ENCODE measurements around the gene AKNA.
A peak's percentile ranks its signal among the peaks of the same experiment; 100 is the strongest.

Gene AKNA

DNA sequence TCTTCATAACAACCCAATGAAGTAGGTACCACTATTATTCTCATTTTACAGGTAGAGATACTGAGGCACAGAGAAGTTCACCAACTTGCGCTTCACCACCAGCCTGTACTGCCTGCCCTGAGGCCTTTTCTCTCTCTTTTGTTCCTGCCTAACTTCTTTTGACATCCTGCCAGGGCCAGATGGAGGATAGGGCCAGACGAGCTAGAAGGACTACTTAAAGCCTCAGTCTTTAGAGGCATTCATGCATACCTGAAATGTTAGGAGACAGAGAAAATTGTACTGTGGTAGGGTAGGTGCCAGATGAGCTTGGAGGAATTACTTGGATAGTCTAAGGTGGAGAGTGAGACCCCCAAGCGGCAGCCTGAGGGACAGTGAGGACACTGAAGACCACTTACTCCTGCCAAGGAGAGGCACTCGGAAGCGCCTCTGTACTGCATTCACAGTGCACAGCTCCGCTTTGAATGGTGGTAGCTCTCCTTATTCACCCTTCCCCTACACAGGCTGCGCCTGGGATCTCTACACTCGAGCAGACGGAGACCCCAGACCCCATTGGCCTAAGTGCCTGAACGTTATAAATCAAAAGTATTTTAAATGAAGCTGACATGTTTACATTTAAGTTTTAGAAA lies 71.1 kb downstream of the AKNA start:
- peak; percentile 93 to 96 for DNase-seq

DNA sequence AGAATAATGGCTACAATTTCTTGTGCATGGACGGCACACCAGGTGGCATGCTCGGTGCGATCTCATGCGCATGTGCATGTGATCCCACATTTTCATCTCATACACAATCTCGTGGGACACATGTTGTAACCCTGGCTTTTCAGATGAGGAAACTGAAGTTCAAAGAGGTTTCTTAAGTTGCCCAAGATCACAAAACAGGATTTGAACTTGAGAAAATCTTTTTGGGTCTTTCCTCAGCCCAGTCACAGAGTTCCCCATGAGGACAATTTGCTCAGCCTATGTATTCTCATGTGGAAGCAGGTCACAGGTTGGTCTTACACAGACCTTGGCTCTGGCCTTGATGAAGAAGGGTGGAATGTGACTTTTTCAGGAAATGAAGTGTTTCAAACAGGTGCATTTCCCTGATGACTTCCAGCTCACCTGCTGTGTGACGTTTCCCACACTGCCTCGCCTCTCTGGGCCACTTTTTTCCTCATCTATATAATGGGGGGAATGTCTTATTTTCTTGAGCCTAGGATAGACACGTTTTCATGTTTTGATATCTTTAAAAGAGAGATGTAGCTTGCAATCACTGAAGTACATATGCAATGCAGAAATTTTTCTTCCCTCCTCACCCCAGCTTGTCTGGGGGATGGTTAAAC lies 71.9 kb downstream of the AKNA start:
- DNase-seq, result no peak

DNA sequence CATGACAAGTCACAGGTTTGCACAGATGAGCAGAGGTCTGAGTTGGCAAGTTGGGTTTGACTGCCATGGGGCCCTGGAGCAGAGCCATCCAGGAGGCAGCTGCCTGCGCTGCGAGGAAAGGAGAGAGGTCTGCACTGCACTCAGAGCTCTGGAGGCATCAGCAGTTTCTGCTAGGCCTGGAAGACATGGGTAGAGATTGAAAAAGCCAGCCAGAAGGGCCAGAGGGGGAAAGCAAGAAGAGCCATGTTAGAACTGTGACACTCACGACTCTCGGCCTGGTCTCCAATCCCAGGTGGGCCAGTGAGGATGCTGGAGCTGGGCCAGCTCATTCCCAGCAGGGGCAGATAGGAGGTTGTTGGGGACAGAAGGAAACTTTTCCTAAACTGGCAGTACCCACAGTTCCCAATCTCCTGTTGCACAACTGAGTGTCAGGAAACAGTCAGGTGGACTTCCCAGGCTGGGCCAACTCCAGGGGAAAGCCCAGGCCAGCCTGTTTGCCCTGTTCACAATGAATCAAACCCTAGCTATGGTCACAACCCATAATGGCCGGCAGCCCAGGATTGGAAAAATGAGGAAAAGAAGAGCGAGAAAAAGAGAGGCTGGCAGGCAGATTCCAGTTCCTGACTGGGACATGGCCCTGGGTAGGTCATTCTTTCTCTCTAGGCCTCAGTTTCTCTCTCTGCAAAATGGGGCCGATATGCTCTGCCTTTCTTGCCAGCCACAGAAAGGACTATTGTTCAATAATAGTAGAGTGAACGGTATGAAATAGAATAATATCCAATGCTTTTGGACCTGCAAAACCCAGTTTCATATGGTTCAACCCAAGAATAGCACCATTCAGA lies 72.7 kb downstream of the AKNA start:
- DNase-seq, result no peak

DNA sequence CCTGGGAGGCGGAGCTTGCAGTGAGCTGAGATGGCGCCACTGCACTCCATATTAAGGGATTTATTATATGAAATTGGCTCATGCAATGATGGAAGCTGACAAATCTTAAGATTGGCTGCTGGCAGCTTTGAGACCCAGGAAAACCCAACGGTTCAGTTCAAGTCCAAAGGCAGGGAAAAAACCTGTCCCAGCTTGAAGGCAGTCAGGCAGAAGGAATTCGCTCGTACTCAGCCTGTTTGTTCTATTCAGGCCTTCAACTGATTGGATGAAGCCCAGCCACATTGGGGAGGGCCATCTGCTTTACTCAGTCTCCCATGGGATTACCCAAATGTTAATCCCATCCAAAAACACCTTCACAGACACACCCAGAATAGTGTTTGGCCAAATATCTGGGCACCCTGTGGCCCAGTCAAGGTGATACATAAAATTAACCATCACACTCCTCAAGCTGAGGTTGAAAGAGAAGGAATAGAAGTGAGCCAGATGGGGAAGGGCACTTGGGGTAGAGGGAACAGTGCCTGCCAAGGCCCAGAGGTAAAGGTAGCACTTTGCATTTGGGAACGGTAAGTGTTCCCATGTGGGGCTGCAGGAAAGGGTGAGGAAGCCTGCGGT lies 73.4 kb downstream of the AKNA start:
- DNase-seq, result peak in 1 of 2 experiments; percentile 24

DNA sequence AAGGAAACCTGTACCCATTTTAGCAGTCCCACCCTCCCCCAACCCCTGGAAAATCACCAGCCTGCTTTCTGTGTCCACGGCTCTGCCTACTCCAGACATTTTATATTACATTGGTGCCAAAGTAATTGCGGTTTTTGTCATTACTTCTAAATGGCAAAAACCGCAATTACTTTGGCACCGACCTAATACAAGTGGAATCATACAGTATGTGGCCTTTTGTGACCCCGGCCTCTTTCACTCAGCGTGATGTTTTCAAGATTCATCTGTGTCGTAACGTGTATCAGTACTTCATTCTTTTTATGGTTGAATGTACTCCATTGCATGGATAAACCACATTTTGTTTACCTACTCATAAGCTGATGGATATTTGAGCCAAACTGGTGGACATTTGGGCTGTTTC lies 74.6 kb downstream of the AKNA start:
- DNase-seq, result no peak

DNA sequence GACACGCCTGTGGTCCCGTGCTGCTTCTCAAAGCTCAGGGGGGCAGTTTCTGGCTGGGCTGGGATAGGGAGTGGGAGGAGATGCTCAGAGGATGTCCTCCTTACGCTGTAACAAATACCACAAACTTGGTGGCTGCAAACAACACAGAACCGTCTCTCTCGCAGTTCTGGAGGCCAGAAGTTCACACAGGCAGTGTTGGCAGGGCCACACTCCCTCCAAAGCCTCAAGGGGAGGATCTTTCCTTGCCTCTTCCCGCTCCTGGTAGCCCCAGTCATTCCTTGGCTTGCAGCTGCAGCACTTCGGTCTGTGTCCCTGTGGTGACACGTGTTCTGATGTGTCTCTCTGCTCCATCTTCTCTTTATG lies 75.3 kb downstream of the AKNA start:
- no peak for DNase-seq

DNA sequence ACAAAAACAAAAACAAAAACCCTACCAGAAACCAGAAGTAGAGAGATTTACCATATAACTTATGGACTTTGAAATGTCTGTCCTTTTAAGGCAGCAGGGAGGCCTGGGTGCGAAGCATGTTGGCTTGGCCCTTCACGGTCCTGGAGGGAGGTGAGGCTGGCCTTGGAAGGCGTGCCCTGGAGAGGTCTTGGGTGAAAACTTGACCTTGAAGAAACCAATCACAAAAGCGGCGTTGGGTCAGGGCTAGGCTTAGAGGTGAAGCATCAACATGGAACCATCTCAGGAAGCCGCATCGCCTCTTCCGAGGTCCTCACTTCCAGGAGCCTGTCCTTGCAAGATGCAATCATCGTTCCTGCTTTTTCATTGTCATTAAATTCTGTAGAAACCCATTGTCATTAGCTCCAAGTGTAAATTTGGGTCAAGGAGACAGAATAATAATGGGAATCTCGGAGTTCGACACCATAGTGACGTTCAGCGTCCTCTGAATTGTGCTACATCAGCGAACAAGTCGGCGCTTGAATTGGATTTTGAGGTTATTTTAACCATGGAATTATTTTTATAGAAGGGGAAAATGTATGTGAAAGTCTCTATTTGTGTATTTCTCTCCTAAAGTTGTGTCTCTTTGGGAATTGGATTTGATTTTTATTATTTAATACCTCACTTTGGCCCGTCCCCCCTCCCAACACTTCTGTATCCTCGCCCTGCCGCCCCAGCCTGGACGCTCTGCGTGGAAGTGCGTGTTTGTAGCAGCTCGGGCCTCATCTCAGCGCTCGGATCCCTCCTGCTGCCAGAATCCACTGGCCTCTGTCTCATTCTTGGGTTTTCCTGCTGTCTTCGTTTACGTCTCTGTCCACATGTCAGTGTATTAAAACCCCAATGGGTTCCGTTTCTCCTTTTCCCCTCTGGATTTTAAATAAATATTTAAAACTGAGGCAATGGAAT lies 75.9 kb downstream of the AKNA start:
- no peak for DNase-seq

DNA sequence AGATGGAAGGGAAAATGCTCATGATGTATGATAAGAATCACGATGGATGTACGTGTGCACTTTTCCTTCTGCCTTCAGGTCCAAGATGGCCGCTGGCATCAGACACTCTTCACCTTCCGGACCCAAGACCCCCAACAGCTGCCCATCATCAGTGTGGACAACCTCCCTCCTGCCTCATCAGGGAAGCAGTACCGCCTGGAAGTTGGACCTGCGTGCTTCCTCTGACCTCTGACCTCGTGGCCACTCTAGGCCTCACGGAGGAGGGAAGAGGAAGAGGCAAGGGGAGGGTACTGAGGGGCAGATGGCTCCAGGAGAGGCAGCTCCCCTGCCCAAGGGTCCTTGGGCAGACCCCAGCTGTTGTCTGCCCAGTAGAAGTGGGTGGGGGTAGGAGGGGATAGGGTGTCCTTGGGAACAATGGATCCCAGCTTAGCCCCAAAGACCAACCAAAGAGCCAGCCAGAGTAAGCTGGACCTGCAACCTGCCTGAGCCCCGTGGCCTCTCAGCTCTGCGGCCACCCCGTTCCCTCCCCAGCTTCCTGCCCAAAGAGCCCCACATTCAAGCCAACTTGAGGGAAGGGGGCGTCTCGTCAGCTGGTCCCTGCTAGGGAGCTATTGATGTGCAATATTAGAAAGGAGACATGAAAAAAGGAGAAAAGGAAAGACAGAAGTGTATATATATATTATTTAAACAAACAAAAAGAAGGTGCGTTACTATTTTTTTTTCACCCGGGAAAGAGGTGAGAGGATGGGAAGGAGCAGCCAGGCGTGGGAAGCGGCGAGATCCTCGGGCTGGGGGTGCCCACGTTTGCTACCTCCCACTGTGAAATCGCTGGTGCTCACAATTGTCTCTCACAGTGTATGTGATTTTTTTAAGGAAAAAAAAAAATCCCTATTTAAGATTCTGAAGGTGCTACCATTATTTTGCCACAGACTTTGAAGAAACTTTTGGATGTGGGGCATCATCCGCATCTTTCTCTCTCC lies 77.0 kb downstream of the AKNA start:
- DNase-seq, result peak in 1 of 2 experiments; percentile 16

DNA sequence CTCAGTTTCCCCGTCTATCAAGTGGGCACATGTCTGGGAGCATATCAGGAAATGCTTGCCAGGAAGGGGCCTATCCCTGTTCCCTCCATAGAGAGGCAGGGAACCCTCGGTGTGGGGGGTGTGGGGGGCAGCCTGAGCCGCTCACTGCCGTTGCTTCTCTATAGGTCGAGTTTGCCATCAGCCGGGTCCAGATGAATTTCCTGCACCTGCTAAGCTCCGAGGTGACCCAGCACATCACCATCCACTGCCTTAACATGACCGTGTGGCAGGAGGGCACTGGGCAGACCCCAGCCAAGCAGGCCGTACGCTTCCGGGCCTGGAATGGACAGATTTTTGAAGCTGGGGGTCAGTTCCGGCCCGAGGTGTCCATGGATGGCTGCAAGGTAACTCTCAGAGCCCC lies 78.7 kb downstream of the AKNA start:
- DNase-seq, result no peak

DNA sequence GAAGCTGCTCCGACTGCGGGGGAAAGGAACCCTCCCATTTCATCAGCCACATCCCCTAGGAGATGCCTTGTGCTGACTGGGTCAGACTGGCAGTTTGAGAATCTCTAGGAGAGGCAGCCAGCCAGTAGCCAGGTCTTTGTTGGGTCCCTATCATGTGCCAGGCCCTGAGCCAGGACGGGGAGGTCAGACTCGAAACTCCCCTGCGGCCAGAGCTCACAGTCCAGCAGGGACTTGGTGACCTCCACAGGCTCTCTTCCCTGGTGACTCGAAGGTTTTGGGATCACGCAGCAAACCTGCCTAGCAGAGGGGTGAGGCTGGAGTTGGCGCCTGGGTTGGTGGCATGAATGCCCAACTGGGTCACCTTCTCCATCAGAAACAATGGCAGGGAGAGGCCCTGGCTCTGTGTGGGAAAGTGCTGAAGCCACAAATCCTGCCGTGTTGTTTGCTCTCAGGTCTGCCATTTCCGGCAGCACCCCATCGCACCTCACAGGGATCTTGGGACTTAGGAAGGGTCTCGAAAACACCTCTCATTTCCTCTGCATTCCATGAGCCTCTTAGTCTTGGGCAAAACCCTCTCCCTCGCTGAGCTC lies 79.3 kb downstream of the AKNA start:
- DNase-seq, result no peak

DNA sequence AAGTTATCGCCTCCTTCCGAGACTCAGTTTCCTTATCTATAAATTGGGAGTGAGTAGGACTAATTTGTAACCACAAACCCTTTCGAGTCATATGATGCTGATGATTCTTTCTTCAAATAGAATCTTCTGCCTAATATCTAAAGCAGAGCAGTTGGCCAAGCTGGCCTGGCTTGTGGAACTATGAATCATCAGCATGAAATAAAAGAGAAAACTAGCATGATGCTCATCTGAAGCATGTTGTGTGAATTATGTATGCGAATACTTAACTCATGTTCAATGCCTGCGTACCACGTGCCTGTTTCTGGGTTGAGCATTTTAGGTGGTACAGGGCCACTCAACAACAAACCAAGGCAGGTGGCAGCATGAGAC lies 79.9 kb downstream of the AKNA start:
- DNase-seq, result no peak

DNA sequence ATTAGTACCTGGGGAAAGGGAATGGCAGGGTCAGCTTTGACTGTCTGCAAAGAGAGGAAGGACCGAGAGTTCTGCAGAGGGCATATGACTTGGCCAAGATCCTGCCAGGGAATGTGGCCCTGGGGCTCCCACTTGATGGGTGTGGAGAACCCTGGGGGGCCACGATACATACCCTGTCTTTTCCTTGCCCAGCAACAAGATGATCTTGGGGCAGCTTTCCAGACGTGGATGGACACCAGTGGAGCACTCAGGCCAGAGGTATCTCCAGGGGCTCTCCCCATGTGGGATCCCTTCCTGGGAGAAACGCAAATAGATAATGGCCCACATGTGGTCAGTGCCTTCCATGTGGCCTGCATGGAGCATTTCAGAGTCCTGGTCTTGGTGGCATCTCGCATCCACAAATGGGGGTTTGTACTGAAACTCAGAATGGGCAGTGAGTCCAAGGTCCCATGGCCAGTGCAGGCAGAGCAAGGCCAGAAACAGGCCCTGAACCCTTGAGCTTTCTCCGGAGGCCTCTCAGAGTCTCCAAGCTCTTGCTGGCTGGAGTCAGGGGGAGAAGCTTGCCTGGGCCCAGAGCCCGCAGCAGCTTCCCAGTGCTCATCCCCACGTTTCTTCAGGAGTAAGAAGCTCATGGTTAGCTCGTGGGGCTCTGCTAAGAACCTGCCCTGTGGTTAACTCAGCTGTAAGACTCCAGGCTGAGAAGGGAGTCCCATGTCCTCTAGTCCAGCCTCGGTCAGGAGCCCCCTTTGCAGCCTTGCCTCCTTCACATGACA lies 83.2 kb downstream of the AKNA start:
- no peak for DNase-seq

DNA sequence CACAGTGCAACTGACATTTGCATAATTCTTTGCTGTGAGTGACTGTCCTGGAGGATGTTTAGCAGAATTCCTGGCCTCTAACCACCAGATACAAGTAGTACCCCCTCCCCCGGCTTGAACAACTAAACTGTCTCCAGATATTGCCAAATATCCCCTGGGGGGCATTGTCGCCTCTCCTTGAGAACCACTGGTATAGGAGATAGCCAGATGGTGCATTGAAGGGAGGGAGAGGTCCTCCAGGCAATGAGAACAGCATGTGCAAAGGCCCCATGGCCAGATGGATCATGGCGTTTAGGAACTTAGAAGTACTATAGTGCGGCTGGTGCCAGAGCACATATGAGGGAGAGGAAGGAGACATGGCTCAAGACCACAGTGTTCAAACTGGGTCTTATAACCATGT lies 83.8 kb downstream of the AKNA start:
- DNase-seq, result peak; percentile 82 to 89

DNA sequence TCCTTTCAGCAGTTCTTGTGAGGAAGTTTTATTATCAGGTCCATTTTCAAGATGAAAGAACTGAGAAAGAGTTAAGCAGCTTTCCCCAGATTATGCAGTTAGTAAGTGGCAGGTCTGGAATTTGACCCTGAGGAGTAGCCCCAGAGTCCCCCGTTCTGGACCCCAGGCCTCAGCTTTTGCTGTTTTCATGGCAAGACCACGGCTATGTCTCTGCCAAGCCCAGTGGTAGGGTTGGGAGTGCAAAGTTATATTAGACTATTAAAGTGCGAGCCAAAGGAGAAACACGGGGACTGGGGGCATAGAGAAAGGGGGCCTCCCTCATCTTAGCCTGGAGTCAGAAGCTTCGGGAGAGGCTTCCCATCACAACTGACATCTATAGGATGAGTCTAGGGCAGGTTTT lies 84.2 kb downstream of the AKNA start:
- DNase-seq, result no peak

DNA sequence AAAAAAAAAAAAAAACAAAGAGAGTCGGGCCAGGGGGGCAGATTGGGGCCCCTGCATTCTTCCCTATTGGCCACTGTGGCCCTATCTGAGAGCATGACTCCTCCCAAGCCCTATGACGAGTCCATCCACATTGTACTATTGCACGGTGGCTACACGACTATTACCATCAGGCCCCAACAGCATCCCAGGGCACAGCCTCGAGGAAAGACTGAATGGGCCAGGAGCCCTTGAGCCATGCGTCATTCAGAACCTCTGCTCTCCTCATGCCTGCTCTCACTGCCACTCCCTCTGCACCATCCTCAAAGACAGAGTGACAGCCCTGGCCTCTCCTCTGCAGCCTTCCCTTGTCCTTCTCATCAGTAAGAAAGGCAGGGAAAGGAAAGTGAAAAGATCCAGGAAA lies 85.1 kb downstream of the AKNA start:
- no peak for DNase-seq

DNA sequence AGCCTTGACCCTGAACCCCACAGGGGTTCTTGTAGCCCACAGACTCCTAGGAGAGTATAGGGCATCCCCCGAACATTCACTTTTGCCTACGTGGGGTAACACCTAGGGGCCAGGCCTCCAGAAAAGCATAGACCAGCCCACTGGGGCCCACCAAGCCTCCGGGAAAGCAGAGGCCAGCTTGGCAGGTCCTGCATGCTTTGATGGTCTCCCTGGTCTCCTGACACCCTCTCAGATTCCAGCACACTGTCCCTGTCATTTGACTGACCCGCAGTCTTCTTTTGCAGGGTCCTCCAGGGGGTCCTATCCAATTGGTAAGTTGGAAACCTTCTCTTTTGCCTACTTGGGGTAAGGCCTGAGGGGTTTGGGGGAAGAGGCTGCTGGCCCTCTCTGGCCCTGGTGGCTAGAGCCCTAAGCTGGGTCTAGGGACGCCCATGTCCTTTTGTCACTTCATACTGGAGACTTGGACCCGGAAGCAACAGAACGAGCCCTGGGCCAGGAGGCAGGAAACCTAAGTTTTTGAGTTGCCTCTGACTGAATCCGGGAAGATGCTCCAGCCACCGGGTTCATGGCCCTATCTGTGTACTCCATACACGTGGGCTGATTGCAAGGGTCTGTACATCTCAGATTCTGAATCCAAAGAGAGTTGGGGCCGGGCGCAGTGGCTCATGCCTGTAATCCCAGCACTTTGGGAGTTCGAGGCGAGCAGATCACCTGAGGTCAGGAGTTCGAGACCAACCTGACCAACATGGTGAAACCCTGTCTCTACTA lies 85.8 kb downstream of the AKNA start:
- no peak for DNase-seq

DNA sequence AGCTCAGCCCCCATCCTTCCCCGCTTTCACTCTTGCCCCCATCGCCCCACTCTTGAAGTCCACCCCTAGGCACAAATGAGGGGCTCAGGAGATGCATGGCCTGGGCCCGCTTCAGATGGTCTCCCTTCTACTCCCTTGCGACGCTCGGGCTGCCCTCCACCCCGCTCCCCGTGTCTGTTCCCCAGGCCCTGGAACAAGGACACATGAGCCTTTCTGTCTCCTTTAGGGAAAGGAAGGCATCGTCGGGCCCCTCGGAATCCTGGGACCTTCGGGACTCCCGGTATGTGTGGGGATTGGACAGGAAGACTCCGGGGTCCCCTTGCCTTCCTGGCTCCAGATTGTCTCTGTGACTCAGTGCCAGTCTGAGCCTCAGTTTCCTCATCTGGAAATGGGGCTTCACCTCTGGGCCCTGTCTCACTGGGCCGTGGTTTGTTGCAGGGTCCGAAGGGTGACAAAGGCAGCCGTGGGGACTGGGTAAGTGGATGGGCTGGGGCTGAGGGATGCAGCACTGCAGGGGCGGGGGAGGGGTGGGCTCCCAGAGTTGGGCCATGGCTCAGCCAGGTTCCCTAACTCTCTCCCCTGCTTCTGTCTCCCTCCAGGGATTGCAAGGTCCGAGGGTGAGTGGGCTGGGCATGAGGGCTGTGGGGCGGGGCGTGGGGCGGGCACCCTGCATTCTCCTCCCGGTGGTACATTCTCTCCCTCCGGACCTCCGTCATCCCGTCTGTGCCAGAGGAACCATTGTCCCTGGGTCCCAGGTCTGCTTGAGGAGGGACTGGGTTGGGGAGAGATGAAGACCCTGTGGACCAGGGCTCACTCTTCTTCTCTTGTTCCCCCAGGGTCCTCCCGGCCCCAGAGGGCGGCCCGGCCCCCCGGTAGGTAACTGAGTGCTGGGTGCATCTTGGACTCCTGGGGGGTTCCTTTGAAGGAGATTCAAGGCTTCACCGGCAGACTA lies 86.7 kb downstream of the AKNA start:
- DNase-seq, result no peak

Measured in NCI-H524 (cell line).